SK-N-SH (cell line): ENCODE data around the gene SDHA. TPM values are rescaled to one million over a fixed set of nuclear protein-coding genes. Genes with fewer than 3 reads are reported as not detected.

Experiments
- CTCF ChIA-PET: fragments of 300-600, 350-600 bp; formaldehyde crosslinking; extraction: SDS; loops from one replicate; lab custom pipeline; 2021; lab: Yijun Ruan, JAX
- POLR2A ChIA-PET: fragments of 350-600 bp; sonication (Branson Sonifier 250); formaldehyde crosslinking; extraction: SDS; loops from one replicate; lab custom pipeline; 2020; ENCODE audit warnings: antibody characterized with exemption, inconsistent platforms; lab: Yijun Ruan, JAX
- DNase-seq: peaks from one replicate; pipeline ENCODE4 v3.0.0; 2012
- H2AFZ ChIP-seq: fragments of 200-600 bp; sonication (generic); 2 replicates; pipeline ENCODE4 v1.8.1; 2016; ENCODE audit warnings: antibody characterized with exemption, mild to moderate bottlenecking, low read depth
- H3F3A ChIP-seq: fragments of 200-600 bp; sonication (generic); replicated peaks from 2 replicates; pipeline ENCODE3; 2016; ENCODE audit warnings: antibody characterized with exemption, mild to moderate bottlenecking; ENCODE audit not compliant: insufficient read depth
- H3K27ac ChIP-seq, 2 experiments: fragments of 200-500 bp in 1 of 2; fragments of 200-600 bp in 1 of 2; sonication (Bioruptor generic) in 1 of 2; sonication (generic), shearing (Covaris generic) in 1 of 2; 2 replicates each; pipeline versions ENCODE4 v1.5.1 to v1.6.1; 2014 to 2016; ENCODE audit warnings: low read depth in 2 of 2, inconsistent platforms in 1 of 2, low read length in 1 of 2, mild to moderate bottlenecking in 1 of 2, mixed read lengths in 1 of 2
- H3K27me3 ChIP-seq: fragments of 200-600 bp; sonication (generic), shearing (Covaris generic); 2 replicates; pipeline ENCODE4 v1.6.1; 2016; ENCODE audit warnings: mixed run types; ENCODE audit not compliant: insufficient read depth
- H3K36me3 ChIP-seq, 2 experiments: fragments of 200-500 bp in 1 of 2; fragments of 200-600 bp in 1 of 2; sonication (Bioruptor generic) in 1 of 2; sonication (generic) in 1 of 2; replicated peaks in 1 of 2; 2 replicates each; pipeline versions ENCODE3 to v1.5.1; 2014 to 2016; ENCODE audit warnings: low read length in 1 of 2, mild to moderate bottlenecking in 1 of 2; ENCODE audit not compliant: insufficient read depth in 2 of 2, control insufficient read depth in 1 of 2
- H3K4me1 ChIP-seq, 2 experiments: fragments of 200-500 bp in 1 of 2; fragments of 200-600 bp in 1 of 2; sonication (Bioruptor generic) in 1 of 2; sonication (generic), shearing (Covaris generic) in 1 of 2; 2 replicates each; pipeline versions ENCODE4 v1.5.1 to v1.6.1; 2014 to 2016; ENCODE audit warnings: low read depth in 1 of 2, low read length in 1 of 2, mixed run types in 1 of 2; ENCODE audit not compliant: insufficient read depth in 2 of 2, control insufficient read depth in 1 of 2
- H3K4me2 ChIP-seq: fragments of 200-600 bp; sonication (generic), shearing (Covaris generic); 2 replicates; pipeline ENCODE4 v1.6.1; 2017; ENCODE audit warnings: mixed run types
- H3K4me3 ChIP-seq, 2 experiments: fragments of 200-500 bp in 1 of 2; fragments of 200-600 bp in 1 of 2; sonication (Bioruptor generic) in 1 of 2; sonication (generic), shearing (Covaris generic) in 1 of 2; 2 replicates each; pipeline versions ENCODE4 v1.5.1 to v1.8.1; 2014 to 2016; ENCODE audit warnings: low read depth in 2 of 2, inconsistent platforms in 1 of 2, low read length in 1 of 2, mild to moderate bottlenecking in 1 of 2, mixed read lengths in 1 of 2, moderate library complexity in 1 of 2
- H3K79me2 ChIP-seq: fragments of 200-600 bp; sonication (generic); 2 replicates; pipeline ENCODE4 v1.8.1; 2017; ENCODE audit warnings: mild to moderate bottlenecking; ENCODE audit not compliant: insufficient read depth
- H3K9ac ChIP-seq: fragments of 200-600 bp; sonication (generic); 2 replicates; pipeline ENCODE4 v1.6.1; 2017; ENCODE audit warnings: mixed run types
- H3K9me2 ChIP-seq: fragments of 200-600 bp; sonication (generic); 2 replicates; pipeline ENCODE4 v1.6.1; 2017; ENCODE audit warnings: mixed run types
- H3K9me3 ChIP-seq: fragments of 200-600 bp; sonication (generic); 2 replicates; pipeline ENCODE4 v1.6.1; 2017; ENCODE audit warnings: mixed run types, mild to moderate bottlenecking, moderate library complexity
- H4K20me1 ChIP-seq: fragments of 200-600 bp; sonication (generic); 2 replicates; pipeline ENCODE4 v1.6.1; 2017; ENCODE audit warnings: mild to moderate bottlenecking, mixed run types; ENCODE audit not compliant: insufficient read depth
- CHD2 ChIP-seq: fragments of 150-350 bp; IDR thresholded peaks from 2 replicates; pipeline ENCODE4 v1.6.1; 2018; ENCODE audit warnings: low read length; ENCODE audit not compliant: partially characterized antibody
- ELF1 ChIP-seq: IDR thresholded peaks from 2 replicates; pipeline ENCODE4 v1.4.0; 2012
- EZH2phosphoT487 ChIP-seq: fragments of 200-600 bp; sonication (generic); IDR thresholded peaks from 2 replicates; pipeline ENCODE4 v1.6.1; 2017; ENCODE audit warnings: low read depth, mixed run types, mild to moderate bottlenecking, antibody characterized with exemption, moderate library complexity, borderline replicate concordance
- JUND ChIP-seq: IDR thresholded peaks from 2 replicates; pipeline ENCODE4 v1.4.0; 2012
- RCOR1 ChIP-seq: fragments of 150-350 bp; IDR thresholded peaks from 2 replicates; pipeline ENCODE4 v1.6.1; 2017; ENCODE audit warnings: antibody characterized with exemption, low read length
- RFX5 ChIP-seq: IDR thresholded peaks from 2 replicates; pipeline ENCODE4 v1.6.1; 2012; ENCODE audit warnings: mild to moderate bottlenecking, improper control_type of control experiment, low read length
- SMC3 ChIP-seq: IDR thresholded peaks from 2 replicates; pipeline ENCODE4 v1.6.1; 2012; ENCODE audit warnings: low read depth, low read length, improper control_type of control experiment
- TEAD4 ChIP-seq: IDR thresholded peaks from 2 replicates; pipeline ENCODE4 v1.4.0; 2012; ENCODE audit warnings: mild to moderate bottlenecking, borderline replicate concordance; ENCODE audit not compliant: insufficient read depth
- WGBS: methylation state at CpG from one replicate; pipeline ENCODE4 v1.1.6; 2017; ENCODE audit warnings: low lambda C conversion rate; 5-methylcytosine and 5-hydroxymethylcytosine counted together
- polyA plus RNA-seq, 3 experiments: library from polyadenylated mRNA; depleted of rRNA; stranded (reverse); fragments of >200 nt; gene quantifications; 2 replicates each; pipeline ENCODE4 v1.2.3, GENCODE V29; 2012
- TF ChIP-seq, protein P1 (sequence below): IDR thresholded peaks from 2 replicates; pipeline ENCODE4 v1.4.0; 2012; ENCODE audit warnings: low read depth, borderline replicate concordance
- TF ChIP-seq, protein P2 (sequence below): IDR thresholded peaks from 2 replicates; pipeline ENCODE4 v1.6.1; 2012; ENCODE audit warnings: mild to moderate bottlenecking, low read depth, low read length, moderate library complexity
- TF ChIP-seq, protein P3 (sequence below): fragments of 200-600 bp; sonication (generic); IDR thresholded peaks from 2 replicates; pipeline ENCODE4 v1.6.1; 2017; ENCODE audit warnings: antibody characterized with exemption, mild to moderate bottlenecking, moderate library complexity

Gene SDHA
- polyA plus RNA-seq, 1 of the 3 experiments (the other 2 are of a cell fraction): 106 TPM

GRCh38 chr5:200985-201384, 17.1 kb upstream of the SDHA start:
- H3K9me3 ChIP-seq: no peaks in the 10 kb centered on the region
- TF ChIP-seq EZH2phosphoT487: no peak
- TF ChIP-seq SMC3: no peak
- no peak for TF ChIP-seq CHD2
- TF ChIP-seq TEAD4: no peak
- TF ChIP-seq, all 33 proteins: peak for 0
- peaks cover 22% of the 10 kb centered on the region for H4K20me1 ChIP-seq
- WGBS: 85% methylated on average over 3 of the region's 4 CpGs
- no peak for DNase-seq
- no peaks in the 10 kb centered on the region for H3K9me2 ChIP-seq
- CTCF ChIA-PET: interaction anchor here (2.3 kb wide), 1 partner anchor 12 kb away, joined by 10 read pairs; no protein-coding TSS in a partner anchor
- H2AFZ ChIP-seq: no peak overlapping the region
- H3K79me2 ChIP-seq: peaks cover 23% of the 10 kb centered on the region
- no peak overlapping the region for H3K4me3 ChIP-seq
- H3K27ac ChIP-seq: no peak overlapping the region
- no peaks in the 10 kb centered on the region for H3K27me3 ChIP-seq
- H3K36me3 ChIP-seq: peaks cover 14 to 27% of the 10 kb centered on the region in 2 experiments
- H3K4me1 ChIP-seq: no peaks in the 10 kb centered on the region
- no peaks in the 10 kb centered on the region for H3F3A ChIP-seq
- no peak overlapping the region for H3K9ac ChIP-seq
- POLR2A ChIA-PET: no interaction called here
- no peak overlapping the region for H3K4me2 ChIP-seq

GRCh38 chr5:201672-202071, 16.4 kb upstream of the SDHA start:
- H3K27ac ChIP-seq: no peak overlapping the region
- H3K4me1 ChIP-seq: peaks cover 0 to 3% of the 10 kb centered on the region in 2 experiments; a peak in 1 of 4 replicates
- no peak overlapping the region for H3K4me3 ChIP-seq
- H3K79me2 ChIP-seq: peaks cover 26% of the 10 kb centered on the region
- H3K9me3 ChIP-seq: no peaks in the 10 kb centered on the region
- no peak overlapping the region for H3K4me2 ChIP-seq
- no peak overlapping the region for H3K9ac ChIP-seq
- H3F3A ChIP-seq: peaks cover 5% of the 10 kb centered on the region
- CTCF ChIA-PET: interaction anchor here (2.3 kb wide), 1 partner anchor 13 kb away, joined by 10 read pairs; no protein-coding TSS in a partner anchor
- H3K36me3 ChIP-seq: peaks cover 14 to 27% of the 10 kb centered on the region in 2 experiments
- H3K9me2 ChIP-seq: no peaks in the 10 kb centered on the region
- TF ChIP-seq, protein P1, sequence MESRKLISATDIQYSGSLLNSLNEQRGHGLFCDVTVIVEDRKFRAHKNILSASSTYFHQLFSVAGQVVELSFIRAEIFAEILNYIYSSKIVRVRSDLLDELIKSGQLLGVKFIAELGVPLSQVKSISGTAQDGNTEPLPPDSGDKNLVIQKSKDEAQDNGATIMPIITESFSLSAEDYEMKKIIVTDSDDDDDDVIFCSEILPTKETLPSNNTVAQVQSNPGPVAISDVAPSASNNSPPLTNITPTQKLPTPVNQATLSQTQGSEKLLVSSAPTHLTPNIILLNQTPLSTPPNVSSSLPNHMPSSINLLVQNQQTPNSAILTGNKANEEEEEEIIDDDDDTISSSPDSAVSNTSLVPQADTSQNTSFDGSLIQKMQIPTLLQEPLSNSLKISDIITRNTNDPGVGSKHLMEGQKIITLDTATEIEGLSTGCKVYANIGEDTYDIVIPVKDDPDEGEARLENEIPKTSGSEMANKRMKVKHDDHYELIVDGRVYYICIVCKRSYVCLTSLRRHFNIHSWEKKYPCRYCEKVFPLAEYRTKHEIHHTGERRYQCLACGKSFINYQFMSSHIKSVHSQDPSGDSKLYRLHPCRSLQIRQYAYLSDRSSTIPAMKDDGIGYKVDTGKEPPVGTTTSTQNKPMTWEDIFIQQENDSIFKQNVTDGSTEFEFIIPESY: no peak
- TF ChIP-seq RCOR1 (no peak), JUND (no peak), RFX5 (no peak), ELF1 (no peak)
- TF ChIP-seq, protein P2, sequence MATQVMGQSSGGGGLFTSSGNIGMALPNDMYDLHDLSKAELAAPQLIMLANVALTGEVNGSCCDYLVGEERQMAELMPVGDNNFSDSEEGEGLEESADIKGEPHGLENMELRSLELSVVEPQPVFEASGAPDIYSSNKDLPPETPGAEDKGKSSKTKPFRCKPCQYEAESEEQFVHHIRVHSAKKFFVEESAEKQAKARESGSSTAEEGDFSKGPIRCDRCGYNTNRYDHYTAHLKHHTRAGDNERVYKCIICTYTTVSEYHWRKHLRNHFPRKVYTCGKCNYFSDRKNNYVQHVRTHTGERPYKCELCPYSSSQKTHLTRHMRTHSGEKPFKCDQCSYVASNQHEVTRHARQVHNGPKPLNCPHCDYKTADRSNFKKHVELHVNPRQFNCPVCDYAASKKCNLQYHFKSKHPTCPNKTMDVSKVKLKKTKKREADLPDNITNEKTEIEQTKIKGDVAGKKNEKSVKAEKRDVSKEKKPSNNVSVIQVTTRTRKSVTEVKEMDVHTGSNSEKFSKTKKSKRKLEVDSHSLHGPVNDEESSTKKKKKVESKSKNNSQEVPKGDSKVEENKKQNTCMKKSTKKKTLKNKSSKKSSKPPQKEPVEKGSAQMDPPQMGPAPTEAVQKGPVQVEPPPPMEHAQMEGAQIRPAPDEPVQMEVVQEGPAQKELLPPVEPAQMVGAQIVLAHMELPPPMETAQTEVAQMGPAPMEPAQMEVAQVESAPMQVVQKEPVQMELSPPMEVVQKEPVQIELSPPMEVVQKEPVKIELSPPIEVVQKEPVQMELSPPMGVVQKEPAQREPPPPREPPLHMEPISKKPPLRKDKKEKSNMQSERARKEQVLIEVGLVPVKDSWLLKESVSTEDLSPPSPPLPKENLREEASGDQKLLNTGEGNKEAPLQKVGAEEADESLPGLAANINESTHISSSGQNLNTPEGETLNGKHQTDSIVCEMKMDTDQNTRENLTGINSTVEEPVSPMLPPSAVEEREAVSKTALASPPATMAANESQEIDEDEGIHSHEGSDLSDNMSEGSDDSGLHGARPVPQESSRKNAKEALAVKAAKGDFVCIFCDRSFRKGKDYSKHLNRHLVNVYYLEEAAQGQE: no peak
- TF ChIP-seq, protein P3, sequence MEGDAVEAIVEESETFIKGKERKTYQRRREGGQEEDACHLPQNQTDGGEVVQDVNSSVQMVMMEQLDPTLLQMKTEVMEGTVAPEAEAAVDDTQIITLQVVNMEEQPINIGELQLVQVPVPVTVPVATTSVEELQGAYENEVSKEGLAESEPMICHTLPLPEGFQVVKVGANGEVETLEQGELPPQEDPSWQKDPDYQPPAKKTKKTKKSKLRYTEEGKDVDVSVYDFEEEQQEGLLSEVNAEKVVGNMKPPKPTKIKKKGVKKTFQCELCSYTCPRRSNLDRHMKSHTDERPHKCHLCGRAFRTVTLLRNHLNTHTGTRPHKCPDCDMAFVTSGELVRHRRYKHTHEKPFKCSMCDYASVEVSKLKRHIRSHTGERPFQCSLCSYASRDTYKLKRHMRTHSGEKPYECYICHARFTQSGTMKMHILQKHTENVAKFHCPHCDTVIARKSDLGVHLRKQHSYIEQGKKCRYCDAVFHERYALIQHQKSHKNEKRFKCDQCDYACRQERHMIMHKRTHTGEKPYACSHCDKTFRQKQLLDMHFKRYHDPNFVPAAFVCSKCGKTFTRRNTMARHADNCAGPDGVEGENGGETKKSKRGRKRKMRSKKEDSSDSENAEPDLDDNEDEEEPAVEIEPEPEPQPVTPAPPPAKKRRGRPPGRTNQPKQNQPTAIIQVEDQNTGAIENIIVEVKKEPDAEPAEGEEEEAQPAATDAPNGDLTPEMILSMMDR: no peak
- no peaks in the 10 kb centered on the region for H3K27me3 ChIP-seq
- no peak for DNase-seq
- POLR2A ChIA-PET: no interaction called here
- 96% methylated on average over 8 of the region's 8 CpGs for WGBS
- peaks cover 29% of the 10 kb centered on the region for H4K20me1 ChIP-seq
- no peak overlapping the region for H2AFZ ChIP-seq
